ENCODE measurements around the gene AP5Z1. TPM values are rescaled to one million over a fixed set of nuclear protein-coding genes. Genes with fewer than 3 reads are reported as not detected.

The AP5Z1 gene, protein sequence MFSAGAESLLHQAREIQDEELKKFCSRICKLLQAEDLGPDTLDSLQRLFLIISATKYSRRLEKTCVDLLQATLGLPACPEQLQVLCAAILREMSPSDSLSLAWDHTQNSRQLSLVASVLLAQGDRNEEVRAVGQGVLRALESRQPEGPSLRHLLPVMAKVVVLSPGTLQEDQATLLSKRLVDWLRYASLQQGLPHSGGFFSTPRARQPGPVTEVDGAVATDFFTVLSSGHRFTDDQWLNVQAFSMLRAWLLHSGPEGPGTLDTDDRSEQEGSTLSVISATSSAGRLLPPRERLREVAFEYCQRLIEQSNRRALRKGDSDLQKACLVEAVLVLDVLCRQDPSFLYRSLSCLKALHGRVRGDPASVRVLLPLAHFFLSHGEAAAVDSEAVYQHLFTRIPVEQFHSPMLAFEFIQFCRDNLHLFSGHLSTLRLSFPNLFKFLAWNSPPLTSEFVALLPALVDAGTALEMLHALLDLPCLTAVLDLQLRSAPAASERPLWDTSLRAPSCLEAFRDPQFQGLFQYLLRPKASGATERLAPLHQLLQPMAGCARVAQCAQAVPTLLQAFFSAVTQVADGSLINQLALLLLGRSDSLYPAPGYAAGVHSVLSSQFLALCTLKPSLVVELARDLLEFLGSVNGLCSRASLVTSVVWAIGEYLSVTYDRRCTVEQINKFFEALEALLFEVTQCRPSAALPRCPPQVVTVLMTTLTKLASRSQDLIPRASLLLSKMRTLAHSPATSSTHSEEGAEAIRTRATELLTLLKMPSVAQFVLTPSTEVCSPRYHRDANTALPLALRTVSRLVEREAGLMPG
- 10 to 100 TPM; 12.9 to 40.2 (median 14.6) TPM for total RNA-seq

DNA sequence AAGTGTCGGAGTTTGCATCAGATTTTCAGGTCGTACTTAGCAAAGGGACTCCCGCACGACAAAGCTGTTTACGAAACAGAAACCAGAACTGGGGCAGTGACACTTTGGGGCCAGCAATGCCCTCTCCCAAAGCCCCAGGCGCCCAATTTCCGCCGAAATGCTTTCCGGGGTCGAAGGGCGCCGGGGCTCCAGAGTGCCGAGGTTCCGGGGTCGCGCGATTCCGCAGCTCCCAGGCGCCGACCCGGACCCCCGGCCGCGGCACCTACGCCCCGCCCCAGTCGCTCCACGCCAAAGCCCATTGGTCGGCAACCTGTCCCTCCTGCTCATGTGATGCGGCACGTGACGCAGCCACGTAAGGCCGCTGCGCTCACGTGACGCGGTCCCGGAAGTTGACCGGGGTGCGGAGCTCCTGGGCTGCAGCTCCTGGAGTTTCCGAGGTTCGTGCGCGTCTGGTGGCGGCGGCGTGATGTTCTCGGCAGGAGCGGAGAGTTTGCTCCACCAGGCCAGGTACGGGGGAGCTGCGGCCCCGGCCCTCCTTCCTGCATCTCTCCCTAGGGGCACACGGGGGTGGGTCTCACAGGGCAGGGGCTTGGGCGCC is at the start of gene AP5Z1:
Gene AP5Z1, plus strand, starts transcription at position 374 of the 598 bp plus-strand sequence. Its CDS starts 93 bp downstream, at position 467.
- H3K9me3 ChIP-seq = no peaks in the 10 kb centered on the region
- no peaks in the 10 kb centered on the region for H3K36me3 ChIP-seq
- peaks cover 0 to 7% of the 10 kb centered on the region in 2 donors for H3K4me1 ChIP-seq
- peak; percentile 94 for DNase-seq
- peak; percentile 86 to 87 for TF ChIP-seq POLR2A (IDR thresholded peaks at IDR 0.05)
- TF ChIP-seq, protein P1, sequence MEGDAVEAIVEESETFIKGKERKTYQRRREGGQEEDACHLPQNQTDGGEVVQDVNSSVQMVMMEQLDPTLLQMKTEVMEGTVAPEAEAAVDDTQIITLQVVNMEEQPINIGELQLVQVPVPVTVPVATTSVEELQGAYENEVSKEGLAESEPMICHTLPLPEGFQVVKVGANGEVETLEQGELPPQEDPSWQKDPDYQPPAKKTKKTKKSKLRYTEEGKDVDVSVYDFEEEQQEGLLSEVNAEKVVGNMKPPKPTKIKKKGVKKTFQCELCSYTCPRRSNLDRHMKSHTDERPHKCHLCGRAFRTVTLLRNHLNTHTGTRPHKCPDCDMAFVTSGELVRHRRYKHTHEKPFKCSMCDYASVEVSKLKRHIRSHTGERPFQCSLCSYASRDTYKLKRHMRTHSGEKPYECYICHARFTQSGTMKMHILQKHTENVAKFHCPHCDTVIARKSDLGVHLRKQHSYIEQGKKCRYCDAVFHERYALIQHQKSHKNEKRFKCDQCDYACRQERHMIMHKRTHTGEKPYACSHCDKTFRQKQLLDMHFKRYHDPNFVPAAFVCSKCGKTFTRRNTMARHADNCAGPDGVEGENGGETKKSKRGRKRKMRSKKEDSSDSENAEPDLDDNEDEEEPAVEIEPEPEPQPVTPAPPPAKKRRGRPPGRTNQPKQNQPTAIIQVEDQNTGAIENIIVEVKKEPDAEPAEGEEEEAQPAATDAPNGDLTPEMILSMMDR (IDR thresholded peaks at IDR 0.05) = peak in 2 of 4 experiments; percentile 3 to 15
- intact Hi-C loops (cut with DNase I; ENCODE audit: low total_unique reads) = no loop called here
- H3K4me3 ChIP-seq = peak within 1 kb of the TSS; percentile 85 to 90
- peak within 1 kb of the TSS; percentile 94 to 95 for H3K27ac ChIP-seq
- no peaks in the 10 kb centered on the region for H3K27me3 ChIP-seq

DNA sequence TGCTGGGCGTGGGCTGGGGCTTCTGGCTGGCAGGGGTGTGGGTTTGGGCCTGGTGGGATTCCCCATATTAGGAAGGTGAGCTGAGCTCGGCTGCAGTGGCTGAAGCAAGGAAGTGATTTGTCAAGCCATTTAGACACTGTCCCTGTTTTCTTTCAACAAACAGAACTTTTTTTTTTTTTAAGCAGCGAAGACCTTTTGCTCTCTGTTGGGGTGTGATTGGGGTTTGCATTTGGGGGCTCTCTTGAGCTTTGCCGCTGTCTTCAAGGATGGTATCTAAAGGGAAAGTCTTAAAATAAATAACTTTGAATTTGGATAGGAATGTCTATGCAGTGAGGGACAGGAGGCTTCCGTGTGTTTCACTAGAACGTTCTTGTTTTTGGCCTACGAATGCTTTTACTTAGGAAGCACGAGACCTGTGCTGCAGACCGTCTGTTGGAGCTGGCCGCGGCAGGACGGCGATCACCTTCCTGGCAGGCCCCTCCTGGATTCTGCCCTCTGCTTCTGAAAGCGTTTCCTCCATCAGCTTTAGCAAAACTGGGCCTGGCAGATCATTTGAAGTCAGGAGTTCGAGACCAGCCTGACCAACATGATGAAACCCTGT is 49.5 kb upstream of the AP5Z1 start:
- Histone ChIP-seq H3K27me3 (no peaks in the 10 kb centered on the region), H3K27ac (peak overlapping the region; percentile 95 to 96), H3K36me3 (no peaks in the 10 kb centered on the region), H3K4me1 (peaks cover 0 to 19% of the 10 kb centered on the region in 2 donors), H3K9me3 (no peaks in the 10 kb centered on the region), H3K4me3 (peak overlapping the region; percentile 41 to 45)
- DNase-seq = no peak
- intact Hi-C loops (cut with DNase I; ENCODE audit: low total_unique reads) = no loop called here
- TF ChIP-seq, protein P1 (IDR thresholded peaks at IDR 0.05) = no peak

DNA sequence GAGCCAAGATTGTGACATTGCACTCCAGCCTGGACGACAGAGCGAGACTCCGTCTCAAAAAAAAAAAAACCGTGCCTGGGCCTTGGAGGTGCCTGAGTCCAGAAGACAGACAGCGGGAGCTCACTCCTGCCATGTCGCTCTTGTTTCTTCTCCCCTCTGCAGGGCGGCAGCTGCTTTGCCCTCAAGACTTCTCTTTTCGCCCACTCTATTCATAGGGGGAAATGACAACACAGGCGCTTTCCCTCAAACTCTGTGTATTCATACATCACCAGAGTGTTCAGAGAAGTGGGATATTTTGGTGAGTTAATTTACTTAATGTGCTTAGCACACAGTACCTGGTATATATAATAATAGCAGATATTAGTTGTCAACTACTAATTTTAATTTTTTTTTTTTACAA is 48.9 kb upstream of the AP5Z1 start:
- intact Hi-C loops (cut with DNase I; ENCODE audit: low total_unique reads) = no loop called here
- Histone ChIP-seq H3K27ac (peak overlapping the region; percentile 95 to 96), H3K4me1 (peaks cover 0 to 19% of the 10 kb centered on the region in 2 donors)

DNA sequence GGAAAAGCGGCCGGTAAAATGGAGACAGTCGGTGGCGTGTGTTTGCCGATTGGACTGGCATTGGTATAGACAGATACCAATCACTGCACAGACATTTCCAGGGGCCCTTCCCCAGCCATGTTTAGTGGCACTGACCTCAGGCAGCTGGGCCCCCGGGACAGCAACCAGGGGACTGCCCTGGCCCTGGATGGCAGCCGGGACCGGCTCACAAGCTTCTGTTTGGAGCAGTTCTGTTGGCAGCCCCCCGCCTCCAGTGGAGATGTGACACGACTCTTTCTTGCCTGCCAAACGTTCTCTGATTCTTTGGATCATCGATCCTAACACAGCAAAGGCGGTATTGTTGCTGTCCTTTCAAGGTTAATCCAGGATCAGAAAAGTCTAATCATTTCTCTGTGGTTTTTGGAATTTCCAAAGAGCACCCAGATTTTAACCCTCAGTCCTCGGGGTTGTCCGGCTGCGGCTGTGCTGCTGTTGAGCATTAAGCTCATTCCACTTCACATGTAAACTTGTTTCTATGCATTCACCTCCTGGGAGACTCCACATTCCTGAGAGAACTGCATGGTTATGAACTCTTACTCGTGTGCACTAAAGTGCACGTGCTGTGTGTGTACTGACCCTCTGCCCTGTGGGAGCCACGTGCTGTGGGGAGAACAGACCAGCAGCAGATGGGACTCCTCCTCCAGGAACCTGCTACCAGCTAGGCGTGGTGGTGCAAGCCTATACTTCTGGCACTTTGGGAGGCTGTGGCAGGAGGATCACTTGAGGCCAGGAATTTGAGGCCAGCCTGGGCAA is 47.3 kb upstream of the AP5Z1 start:
- no peaks in the 10 kb centered on the region for H3K9me3 ChIP-seq
- no peaks in the 10 kb centered on the region for H3K36me3 ChIP-seq
- no peaks in the 10 kb centered on the region for H3K27me3 ChIP-seq
- DNase-seq = no peak
- peak overlapping the region; percentile 95 to 96 for H3K27ac ChIP-seq
- intact Hi-C loops (cut with DNase I; ENCODE audit: low total_unique reads) = no loop called here
- no peak overlapping the region for H3K4me3 ChIP-seq
- TF ChIP-seq POLR2A (IDR thresholded peaks at IDR 0.05) = no peak
- TF ChIP-seq, protein P1 (IDR thresholded peaks at IDR 0.05) = no peak
- peaks cover 0 to 19% of the 10 kb centered on the region in 2 donors for H3K4me1 ChIP-seq

More for the DNA sequence above, 48.9 kb upstream of the AP5Z1 start:
- no peak for TF ChIP-seq POLR2A (IDR thresholded peaks at IDR 0.05)
- TF ChIP-seq, protein P1 (IDR thresholded peaks at IDR 0.05) = no peak
- Histone ChIP-seq H3K36me3 (no peaks in the 10 kb centered on the region), H3K9me3 (no peaks in the 10 kb centered on the region), H3K27me3 (no peaks in the 10 kb centered on the region), H3K4me3 (no peak overlapping the region)
- no peak for DNase-seq

All from uterus (tissue), 4 donors.